Keratinocyte (primary cell): ENCODE results near the gene AIFM3. TPM values are rescaled to one million over a fixed set of nuclear protein-coding genes. Genes with fewer than 3 reads are reported as not detected.

Source experiments
- DNase-seq: peaks from one replicate; pipeline ENCODE4 v3.0.0-alpha.2; 2011; ENCODE audit warnings: low read depth, missing footprints, low spot score
- FAIRE-seq: peaks from 2 replicates; lab custom pipeline; 2011; peaks lifted over from hg19 to GRCh38; lab: Jason Lieb, UNC
- H2AFZ ChIP-seq: 2 replicates; pipeline ENCODE4 v1.6.0; 2012; ENCODE audit warnings: low read length, control low read depth, inconsistent platforms; ENCODE audit not compliant: control insufficient read depth
- H3K27ac ChIP-seq: 2 replicates; pipeline ENCODE4 v1.5.1; 2011; ENCODE audit warnings: low read length; ENCODE audit not compliant: control insufficient read depth, insufficient read depth
- H3K27me3 ChIP-seq: 3 replicates; pipeline ENCODE4 v1.6.0; 2011; ENCODE audit warnings: low read length; ENCODE audit not compliant: control insufficient read depth, insufficient read depth; ENCODE audit errors: extremely low read depth
- H3K36me3 ChIP-seq, 2 experiments: 2 replicates in 1 of 2; 3 replicates in 1 of 2; pipeline ENCODE4 v1.5.1; 2011; ENCODE audit warnings: low read length in 2 of 2, mild to moderate bottlenecking in 1 of 2; ENCODE audit not compliant: control insufficient read depth in 2 of 2, insufficient read depth in 2 of 2; ENCODE audit errors: extremely low read depth in 1 of 2
- H3K4me1 ChIP-seq: 3 replicates; pipeline ENCODE4 v1.5.1; 2011; ENCODE audit warnings: low read length; ENCODE audit not compliant: control insufficient read depth, insufficient read depth; ENCODE audit errors: extremely low read depth
- H3K4me2 ChIP-seq: 3 replicates; pipeline ENCODE4 v1.6.0; 2011; ENCODE audit warnings: low read depth, low read length; ENCODE audit not compliant: control insufficient read depth, insufficient read depth; ENCODE audit errors: extremely low read depth
- H3K4me3 ChIP-seq, 3 experiments: fragments of 200-600 bp in 1 of 3; sonication (generic) in 1 of 3; 2 replicates in 2 of 3; 3 replicates in 1 of 3; pipeline ENCODE4 v1.5.1; 2011 to 2016; ENCODE audit warnings: low read length in 3 of 3, mild to moderate bottlenecking in 3 of 3, control low read depth in 2 of 3, inconsistent platforms in 1 of 3, low read depth in 1 of 3, mixed read lengths in 1 of 3, mixed run types in 1 of 3, moderate library complexity in 1 of 3; ENCODE audit not compliant: control insufficient read depth in 2 of 3, insufficient read depth in 2 of 3; ENCODE audit errors: extremely low read depth in 1 of 3
- H3K79me2 ChIP-seq: 2 replicates; pipeline ENCODE4 v1.6.0; 2012; ENCODE audit warnings: low read length; ENCODE audit not compliant: control insufficient read depth, insufficient read depth
- H3K9ac ChIP-seq: 3 replicates; pipeline ENCODE4 v1.6.0; 2011; ENCODE audit warnings: low read length; ENCODE audit not compliant: control insufficient read depth, insufficient read depth; ENCODE audit errors: extremely low read depth
- H3K9me1 ChIP-seq: 3 replicates; pipeline ENCODE4 v1.6.0; 2011; ENCODE audit warnings: low read length; ENCODE audit not compliant: control insufficient read depth, insufficient read depth; ENCODE audit errors: extremely low read depth
- H3K9me3 ChIP-seq: 2 replicates; pipeline ENCODE4 v1.5.1; 2012; ENCODE audit warnings: low read depth, low read length; ENCODE audit not compliant: control insufficient read depth
- H4K20me1 ChIP-seq: 3 replicates; pipeline ENCODE4 v1.6.0; 2011; ENCODE audit warnings: low read length; ENCODE audit not compliant: control insufficient read depth, insufficient read depth; ENCODE audit errors: extremely low read depth
- CTCF ChIP-seq, 3 experiments: IDR thresholded peaks in 1 of 3; conservative IDR thresholded peaks in 1 of 3; optimal IDR thresholded peaks in 1 of 3; 2 replicates in 2 of 3; 3 replicates in 1 of 3; pipeline versions ENCODE3 to v1.5.1; 2011; ENCODE audit warnings: low read length in 3 of 3, mild to moderate bottlenecking in 3 of 3, moderate library complexity in 2 of 3, control low read depth in 1 of 3, inconsistent platforms in 1 of 3; ENCODE audit not compliant: insufficient read depth in 2 of 3; ENCODE audit errors: extremely low read depth in 1 of 3
- EZH2 ChIP-seq: IDR thresholded peaks from one replicate; pipeline ENCODE4 v1.6.1; 2012; ENCODE audit warnings: inconsistent platforms, mild to moderate bottlenecking, low read length, moderate library complexity
- dilution Hi-C: fragments of 300-500 bp; cut with MboI; formaldehyde crosslinking; loops from one replicate; pipeline ENCODE4 v1.7.0; 2020; ENCODE audit warnings: low sequenced_read_pairs; ENCODE audit not compliant: extremely low pct_ligation_motif_present
- polyA plus RNA-seq, 5 experiments: library from polyadenylated mRNA; depleted of rRNA in 3 of 5; stranded (reverse) in 3 of 5; stranded (forward) in 1 of 5; unstranded in 1 of 5; fragments of >200 nt; gene quantifications; 1 replicate in 1 of 5; 2 replicates in 3 of 5; 3 replicates in 1 of 5; pipeline versions ENCODE4 v1.2.1 to v1.2.3, GENCODE V29; 2011 to 2012; ENCODE audit warnings: missing spikeins in 2 of 5, low read depth in 1 of 5, low replicate concordance in 1 of 5

The AIFM3 gene
- polyA plus RNA-seq, 1 donor (not counting 4 experiments of a cell fraction or from before 2014, with no cell fraction given) = 0.59 TPM

DNA sequence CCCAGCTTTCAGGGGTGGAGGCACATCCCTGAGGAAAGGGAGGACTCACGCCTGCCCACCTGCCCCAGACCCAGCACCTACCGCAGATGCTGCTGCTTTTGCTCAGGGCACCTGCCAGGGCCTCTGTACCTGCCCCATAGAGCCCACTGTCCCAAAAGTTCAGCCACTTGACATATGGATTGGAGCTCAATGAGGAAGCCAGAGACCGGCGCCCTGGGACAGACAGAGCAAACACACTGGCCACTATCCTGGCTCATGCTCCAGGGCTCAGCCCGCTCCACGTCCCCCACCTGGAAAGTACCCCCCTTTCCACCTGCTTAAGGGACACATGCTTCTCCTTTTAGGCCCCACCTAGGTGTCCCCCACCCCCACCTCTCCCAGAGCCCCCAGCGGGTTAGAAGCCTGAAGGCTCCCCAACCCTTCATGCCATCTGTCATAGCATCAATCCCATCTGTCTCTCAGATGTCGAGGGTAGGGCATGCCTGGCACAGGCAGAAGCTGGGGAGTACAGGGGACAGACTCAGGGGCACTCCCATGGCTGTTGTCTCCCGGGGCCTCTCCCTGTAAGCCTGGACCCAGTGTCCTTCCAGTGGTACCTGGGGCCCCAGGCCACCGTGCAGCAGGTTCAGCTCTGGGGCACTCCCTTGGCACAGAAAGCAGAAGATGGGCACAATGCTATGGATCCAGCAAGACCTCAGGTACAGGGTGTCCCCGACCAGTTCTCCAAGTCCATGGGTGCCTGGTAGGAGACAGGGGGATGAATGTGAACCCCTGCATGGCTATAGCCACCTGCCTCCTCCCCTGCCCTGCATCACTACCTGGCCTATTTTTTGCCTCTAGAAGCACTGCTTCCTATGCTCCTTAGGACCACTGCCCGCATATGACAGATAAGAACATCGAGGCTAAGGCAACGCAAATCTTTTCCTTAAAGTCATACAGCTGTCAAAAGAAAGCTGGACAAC, 45.7 kb downstream of the AIFM3 start:
- H2AFZ ChIP-seq = no peak overlapping the region
- peaks cover 23% of the 10 kb centered on the region for H3K4me1 ChIP-seq
- H3K4me3 ChIP-seq = no peak overlapping the region
- no peaks in the 10 kb centered on the region for H3K9me1 ChIP-seq
- TF ChIP-seq CTCF (optimal IDR thresholded peaks at IDR 0.05 in 1 of 3, IDR thresholded peaks at IDR 0.05 in 1 of 3, conservative IDR thresholded peaks at IDR 0.05 in 1 of 3; ENCODE audit: extremely low read depth in 1 of 3, insufficient read depth in 2 of 3, low read length in 3 of 3) (no peak), EZH2 (no peak)
- H3K9ac ChIP-seq = no peak overlapping the region
- peak overlapping the region; percentile 91 for H3K4me2 ChIP-seq
- H3K36me3 ChIP-seq = peaks cover 0 to 1% of the 10 kb centered on the region in 2 experiments
- H4K20me1 ChIP-seq = no peaks in the 10 kb centered on the region
- dilution Hi-C loops = no loop called here
- H3K79me2 ChIP-seq = no peaks in the 10 kb centered on the region
- FAIRE-seq = no peak
- H3K27me3 ChIP-seq = no peaks in the 10 kb centered on the region
- no peak overlapping the region for H3K27ac ChIP-seq
- no peak for DNase-seq
- H3K9me3 ChIP-seq = no peaks in the 10 kb centered on the region

GRCh38 chr22:21013657-21014201, 46.7 kb downstream of the AIFM3 start:
- TF ChIP-seq CTCF (optimal IDR thresholded peaks at IDR 0.05 in 1 of 3, IDR thresholded peaks at IDR 0.05 in 1 of 3, conservative IDR thresholded peaks at IDR 0.05 in 1 of 3; ENCODE audit: extremely low read depth in 1 of 3, insufficient read depth in 2 of 3, low read length in 3 of 3) = no peak
- TF ChIP-seq EZH2 = no peak
- peak overlapping the region; percentile 61 for H3K9ac ChIP-seq
- H3K9me3 ChIP-seq = no peaks in the 10 kb centered on the region
- H4K20me1 ChIP-seq = no peaks in the 10 kb centered on the region
- H3K27me3 ChIP-seq = no peaks in the 10 kb centered on the region
- peaks cover 23% of the 10 kb centered on the region for H3K4me1 ChIP-seq
- peak overlapping the region; percentile 52 to 67 (median 61) for H3K4me3 ChIP-seq
- FAIRE-seq (no peak), DNase-seq (no peak)
- no peaks in the 10 kb centered on the region for H3K79me2 ChIP-seq
- H3K27ac ChIP-seq = peak overlapping the region; percentile 49
- no peaks in the 10 kb centered on the region for H3K9me1 ChIP-seq
- peaks cover 0 to under 1% of the 10 kb centered on the region in 2 experiments for H3K36me3 ChIP-seq
- dilution Hi-C loops = no loop called here
- H3K4me2 ChIP-seq = peak overlapping the region; percentile 91
- H2AFZ ChIP-seq = peak overlapping the region; percentile 83
